Measurements from ENCODE around the gene TRIM44.

The TRIM44 gene

GRCh38 chr11:35717520-35717919 lies 54.9 kb downstream of the TRIM44 start:
- H3K4me1 ChIP-seq (ENCODE audit: control insufficient read depth, insufficient read depth, low read length): no peaks in the 10 kb centered on the region; the same call in none of the 2 replicates
- H3K27me3 ChIP-seq (ENCODE audit: control insufficient read depth, insufficient read depth, low read length): no peaks in the 10 kb centered on the region
- no peaks in the 10 kb centered on the region for H3K9me3 ChIP-seq (ENCODE audit: control insufficient read depth, insufficient read depth, low read length)
- no peak overlapping the region for H3K27ac ChIP-seq (ENCODE audit: low read depth, low read length)
- no peak overlapping the region for H3K9ac ChIP-seq (ENCODE audit: low read depth, low read length)
- no peak overlapping the region for H3K4me3 ChIP-seq (ENCODE audit: low read depth, low read length)
- H3K36me3 ChIP-seq (ENCODE audit: control insufficient read depth, insufficient read depth, low read length): no peaks in the 10 kb centered on the region

- H3K4me1 ChIP-seq (ENCODE audit: control insufficient read depth, insufficient read depth, low read length): no peaks in the 10 kb centered on the region; the same call in none of the 2 replicates
- H3K9ac ChIP-seq (ENCODE audit: low read depth, low read length): no peak overlapping the region
- H3K27me3 ChIP-seq (ENCODE audit: control insufficient read depth, insufficient read depth, low read length): no peaks in the 10 kb centered on the region
- H3K27ac ChIP-seq (ENCODE audit: low read depth, low read length): no peak overlapping the region
- no peak overlapping the region for H3K4me3 ChIP-seq (ENCODE audit: low read depth, low read length)
- H3K36me3 ChIP-seq (ENCODE audit: control insufficient read depth, insufficient read depth, low read length): peaks cover 9% of the 10 kb centered on the region; the same call in 1 of the 2 replicates
- no peaks in the 10 kb centered on the region for H3K9me3 ChIP-seq (ENCODE audit: control insufficient read depth, insufficient read depth, low read length)
Measured at GRCh38 chr11:35721651-35722282, 59.2 kb downstream of the TRIM44 start.

DNA sequence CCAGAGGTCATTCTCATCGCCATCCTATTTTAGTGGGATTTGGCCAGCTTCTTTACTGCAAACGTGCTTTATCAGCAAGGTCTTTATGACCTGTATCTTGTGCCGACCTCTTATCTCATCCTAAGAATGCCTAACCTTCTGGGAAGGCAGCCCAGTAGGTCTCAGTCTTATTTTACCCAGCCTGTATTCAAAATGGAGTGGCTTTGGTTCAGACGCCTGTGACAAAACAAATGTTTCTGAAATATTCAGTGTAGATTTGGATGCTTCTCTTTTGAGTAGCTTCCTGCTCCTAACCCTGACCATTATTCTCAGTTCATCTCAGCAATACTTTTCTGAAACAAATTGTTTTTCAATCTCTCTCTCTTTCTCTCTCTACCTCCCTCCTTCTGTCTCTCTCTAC lies 60.1 kb downstream of the TRIM44 start:
- no peaks in the 10 kb centered on the region; the same call in 1 of the 2 replicates for H3K4me1 ChIP-seq (ENCODE audit: control insufficient read depth, insufficient read depth, low read length)
- peaks cover 9% of the 10 kb centered on the region; the same call in 1 of the 2 replicates for H3K36me3 ChIP-seq (ENCODE audit: control insufficient read depth, insufficient read depth, low read length)
- H3K27me3 ChIP-seq (ENCODE audit: control insufficient read depth, insufficient read depth, low read length): no peaks in the 10 kb centered on the region
- no peak overlapping the region for H3K9ac ChIP-seq (ENCODE audit: low read depth, low read length)
- H3K9me3 ChIP-seq (ENCODE audit: control insufficient read depth, insufficient read depth, low read length): no peaks in the 10 kb centered on the region
- no peak overlapping the region for H3K27ac ChIP-seq (ENCODE audit: low read depth, low read length)
- H3K4me3 ChIP-seq (ENCODE audit: low read depth, low read length): no peak overlapping the region

DNA sequence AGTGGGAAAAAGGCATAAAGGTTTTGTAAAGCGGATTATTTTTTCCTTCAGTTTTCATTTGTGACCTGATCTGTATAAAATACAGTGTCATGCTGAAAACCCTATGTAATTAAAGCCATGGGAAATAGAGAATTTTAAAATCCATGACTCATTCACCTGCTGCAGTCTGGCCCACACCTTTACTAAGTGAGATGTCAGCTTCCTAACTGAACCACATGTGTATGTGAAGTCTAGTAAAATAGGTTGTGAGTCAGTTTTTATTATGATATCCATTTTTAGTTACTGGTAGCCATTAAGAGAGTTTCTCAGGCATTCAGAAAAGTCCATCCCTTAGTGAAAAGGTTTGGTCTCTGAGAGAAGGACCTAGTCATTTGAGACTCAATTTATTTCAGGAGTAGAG lies 60.9 kb downstream of the TRIM44 start:
- H3K4me3 ChIP-seq (ENCODE audit: low read depth, low read length): no peak overlapping the region
- H3K36me3 ChIP-seq (ENCODE audit: control insufficient read depth, insufficient read depth, low read length): peaks cover 9% of the 10 kb centered on the region; the same call in 1 of the 2 replicates
- H3K9me3 ChIP-seq (ENCODE audit: control insufficient read depth, insufficient read depth, low read length): no peaks in the 10 kb centered on the region
- no peaks in the 10 kb centered on the region; the same call in 1 of the 2 replicates for H3K4me1 ChIP-seq (ENCODE audit: control insufficient read depth, insufficient read depth, low read length)
- H3K9ac ChIP-seq (ENCODE audit: low read depth, low read length): no peak overlapping the region
- H3K27ac ChIP-seq (ENCODE audit: low read depth, low read length): no peak overlapping the region
- H3K27me3 ChIP-seq (ENCODE audit: control insufficient read depth, insufficient read depth, low read length): no peaks in the 10 kb centered on the region

- Histone ChIP-seq H3K9me3 (ENCODE audit: control insufficient read depth, insufficient read depth, low read length) (no peaks in the 10 kb centered on the region), H3K27me3 (ENCODE audit: control insufficient read depth, insufficient read depth, low read length) (no peaks in the 10 kb centered on the region), H3K27ac (ENCODE audit: low read depth, low read length) (no peak overlapping the region), H3K4me1 (ENCODE audit: control insufficient read depth, insufficient read depth, low read length) (no peaks in the 10 kb centered on the region; the same call in 1 of the 2 replicates), H3K9ac (ENCODE audit: low read depth, low read length) (no peak overlapping the region), H3K36me3 (ENCODE audit: control insufficient read depth, insufficient read depth, low read length) (peaks cover 9% of the 10 kb centered on the region; the same call in 1 of the 2 replicates), H3K4me3 (ENCODE audit: low read depth, low read length) (no peak overlapping the region)
Measured at GRCh38 chr11:35723913-35724312, 61.3 kb downstream of the TRIM44 start.

DNA sequence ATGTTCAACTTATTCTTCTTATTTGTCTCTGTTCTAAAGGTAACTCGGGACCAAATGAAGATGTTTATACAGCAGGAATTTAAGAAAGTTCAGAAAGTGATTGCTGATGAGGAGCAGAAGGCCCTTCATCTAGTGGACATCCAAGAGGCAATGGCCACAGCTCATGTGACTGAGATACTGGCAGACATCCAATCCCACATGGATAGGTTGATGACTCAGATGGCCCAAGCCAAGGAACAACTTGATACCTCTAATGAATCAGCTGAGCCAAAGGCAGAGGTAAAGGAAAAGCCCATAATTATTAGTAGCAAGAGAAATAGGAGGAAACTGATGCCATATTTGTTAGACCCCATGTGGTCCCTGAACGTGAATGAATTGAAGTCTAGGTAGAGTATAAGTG lies 63.3 kb downstream of the TRIM44 start:
- no peaks in the 10 kb centered on the region for H3K9me3 ChIP-seq (ENCODE audit: control insufficient read depth, insufficient read depth, low read length)
- peaks cover 9% of the 10 kb centered on the region; the same call in 1 of the 2 replicates for H3K36me3 ChIP-seq (ENCODE audit: control insufficient read depth, insufficient read depth, low read length)
- H3K27ac ChIP-seq (ENCODE audit: low read depth, low read length): no peak overlapping the region
- no peak overlapping the region for H3K4me3 ChIP-seq (ENCODE audit: low read depth, low read length)
- no peak overlapping the region for H3K9ac ChIP-seq (ENCODE audit: low read depth, low read length)
- H3K27me3 ChIP-seq (ENCODE audit: control insufficient read depth, insufficient read depth, low read length): no peaks in the 10 kb centered on the region
- H3K4me1 ChIP-seq (ENCODE audit: control insufficient read depth, insufficient read depth, low read length): no peaks in the 10 kb centered on the region; the same call in 1 of the 2 replicates

- Histone ChIP-seq H3K4me3 (ENCODE audit: low read depth, low read length) (no peak overlapping the region), H3K4me1 (ENCODE audit: control insufficient read depth, insufficient read depth, low read length) (no peaks in the 10 kb centered on the region), H3K9ac (ENCODE audit: low read depth, low read length) (no peak overlapping the region), H3K36me3 (ENCODE audit: control insufficient read depth, insufficient read depth, low read length) (peaks cover 9% of the 10 kb centered on the region; the same call in 1 of the 2 replicates), H3K27ac (ENCODE audit: low read depth, low read length) (no peak overlapping the region), H3K9me3 (ENCODE audit: control insufficient read depth, insufficient read depth, low read length) (no peaks in the 10 kb centered on the region), H3K27me3 (ENCODE audit: control insufficient read depth, insufficient read depth, low read length) (no peaks in the 10 kb centered on the region)
Measured at GRCh38 chr11:35727140-35727539, 64.6 kb downstream of the TRIM44 start.

DNA sequence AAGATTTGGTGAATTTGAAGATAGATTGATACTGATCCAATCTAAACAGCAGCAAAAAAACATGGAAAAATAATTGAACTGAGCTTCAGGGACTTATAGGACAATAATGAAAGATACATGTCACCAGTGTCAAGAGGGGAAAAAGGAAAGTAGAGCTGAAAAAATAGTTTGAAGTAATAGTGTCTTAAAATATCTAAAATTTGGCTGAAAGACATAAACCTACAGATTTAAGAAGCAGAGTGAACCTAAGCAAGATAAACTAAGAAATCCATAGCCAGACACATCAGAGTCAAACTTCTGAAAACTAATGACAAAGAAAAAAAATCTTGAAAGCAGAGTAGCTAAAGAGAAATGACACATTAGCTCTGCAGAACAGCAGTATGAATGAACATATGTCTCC lies 67.7 kb downstream of the TRIM44 start:
- Histone ChIP-seq H3K9me3 (ENCODE audit: control insufficient read depth, insufficient read depth, low read length) (no peaks in the 10 kb centered on the region), H3K36me3 (ENCODE audit: control insufficient read depth, insufficient read depth, low read length) (peaks cover 9% of the 10 kb centered on the region; the same call in 1 of the 2 replicates), H3K27me3 (ENCODE audit: control insufficient read depth, insufficient read depth, low read length) (no peaks in the 10 kb centered on the region), H3K27ac (ENCODE audit: low read depth, low read length) (no peak overlapping the region), H3K9ac (ENCODE audit: low read depth, low read length) (no peak overlapping the region), H3K4me3 (ENCODE audit: low read depth, low read length) (no peak overlapping the region), H3K4me1 (ENCODE audit: control insufficient read depth, insufficient read depth, low read length) (no peaks in the 10 kb centered on the region)

DNA sequence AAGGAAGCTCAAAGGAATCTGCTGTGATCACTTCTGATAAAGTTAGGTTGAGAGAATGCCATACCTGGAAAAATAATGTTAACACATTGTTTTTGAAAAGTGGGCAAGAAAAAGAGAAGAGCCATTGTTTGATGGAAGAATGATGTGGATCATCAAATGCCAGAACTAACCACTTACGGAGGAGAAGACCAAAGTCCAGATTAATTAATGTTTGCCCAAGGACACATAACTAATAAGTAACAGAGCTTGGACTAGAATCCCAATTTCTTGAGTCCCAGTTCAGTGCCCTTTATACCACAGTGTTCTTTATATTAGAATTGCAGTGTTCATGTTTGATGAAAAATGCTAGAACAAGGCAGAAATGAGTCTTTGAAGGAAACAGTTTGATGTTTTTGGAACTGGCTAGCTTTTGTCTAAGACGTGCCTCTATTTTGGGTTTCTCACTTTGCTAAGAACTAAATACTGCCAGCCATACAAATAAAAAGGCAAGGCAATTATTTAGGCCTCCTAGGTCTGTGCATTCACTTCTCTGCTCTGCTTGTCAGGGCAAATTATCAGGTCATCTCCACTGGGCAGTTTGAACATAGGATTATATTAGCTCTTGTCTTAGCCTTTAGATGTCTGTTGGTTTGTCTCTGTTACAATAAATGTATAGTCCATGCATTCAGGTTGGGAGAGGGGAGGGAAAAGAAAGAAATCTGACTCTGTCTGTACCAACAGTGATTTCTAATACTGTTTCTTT lies 72.3 kb downstream of the TRIM44 start:
- no peak overlapping the region for H3K4me3 ChIP-seq (ENCODE audit: low read depth, low read length)
- no peaks in the 10 kb centered on the region for H3K9me3 ChIP-seq (ENCODE audit: control insufficient read depth, insufficient read depth, low read length)
- no peaks in the 10 kb centered on the region for H3K27me3 ChIP-seq (ENCODE audit: control insufficient read depth, insufficient read depth, low read length)
- H3K9ac ChIP-seq (ENCODE audit: low read depth, low read length): no peak overlapping the region
- H3K27ac ChIP-seq (ENCODE audit: low read depth, low read length): no peak overlapping the region
- no peaks in the 10 kb centered on the region; the same call in 1 of the 2 replicates for H3K36me3 ChIP-seq (ENCODE audit: control insufficient read depth, insufficient read depth, low read length)
- H3K4me1 ChIP-seq (ENCODE audit: control insufficient read depth, insufficient read depth, low read length): no peaks in the 10 kb centered on the region

GRCh38 chr11:35735411-35735810 lies 72.8 kb downstream of the TRIM44 start:
- H3K9me3 ChIP-seq (ENCODE audit: control insufficient read depth, insufficient read depth, low read length): no peaks in the 10 kb centered on the region
- no peaks in the 10 kb centered on the region; the same call in 1 of the 2 replicates for H3K36me3 ChIP-seq (ENCODE audit: control insufficient read depth, insufficient read depth, low read length)
- no peak overlapping the region for H3K9ac ChIP-seq (ENCODE audit: low read depth, low read length)
- no peak overlapping the region for H3K27ac ChIP-seq (ENCODE audit: low read depth, low read length)
- no peaks in the 10 kb centered on the region for H3K27me3 ChIP-seq (ENCODE audit: control insufficient read depth, insufficient read depth, low read length)
- H3K4me1 ChIP-seq (ENCODE audit: control insufficient read depth, insufficient read depth, low read length): no peaks in the 10 kb centered on the region
- no peak overlapping the region for H3K4me3 ChIP-seq (ENCODE audit: low read depth, low read length)

DNA sequence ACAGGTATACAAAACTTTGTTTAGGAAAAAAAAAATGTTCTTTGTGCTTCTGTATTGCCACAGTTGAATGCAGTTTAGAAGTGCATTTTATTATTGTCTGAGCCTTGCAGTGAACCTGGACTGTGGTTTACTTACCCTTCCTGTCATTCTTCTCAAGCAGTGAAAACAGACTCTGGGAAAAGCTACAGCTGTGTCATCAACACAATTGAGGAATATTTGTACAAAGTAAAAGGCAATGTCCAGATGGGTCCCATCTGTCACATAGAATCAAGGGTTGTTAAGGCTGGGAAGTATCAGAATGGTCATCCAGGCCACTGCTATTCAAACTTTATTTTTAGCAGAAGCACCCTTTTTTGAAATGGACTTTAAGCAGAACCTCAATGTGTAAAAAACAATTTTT lies 73.3 kb downstream of the TRIM44 start:
- Histone ChIP-seq H3K4me3 (ENCODE audit: low read depth, low read length) (no peak overlapping the region), H3K4me1 (ENCODE audit: control insufficient read depth, insufficient read depth, low read length) (no peaks in the 10 kb centered on the region), H3K27me3 (ENCODE audit: control insufficient read depth, insufficient read depth, low read length) (no peaks in the 10 kb centered on the region), H3K27ac (ENCODE audit: low read depth, low read length) (no peak overlapping the region), H3K9ac (ENCODE audit: low read depth, low read length) (no peak overlapping the region), H3K9me3 (ENCODE audit: control insufficient read depth, insufficient read depth, low read length) (no peaks in the 10 kb centered on the region), H3K36me3 (ENCODE audit: control insufficient read depth, insufficient read depth, low read length) (no peaks in the 10 kb centered on the region; the same call in 1 of the 2 replicates)

All from HUES48 (cell line).